PFSK-1 (cell line): ENCODE measurements around the gene IL26.

ENCODE experiments used
- FOXP2 ChIP-seq: optimal IDR thresholded peaks from 2 replicates; pipeline ENCODE3; 2011; ENCODE audit warnings: borderline replicate concordance, control low read depth, inconsistent platforms; ENCODE audit not compliant: insufficient read depth; ENCODE audit errors: extremely low read length, extremely low read depth
- POLR2AphosphoS5 ChIP-seq: IDR thresholded peaks from 2 replicates; pipeline ENCODE4 v1.6.1; 2012; ENCODE audit warnings: low read depth, mild to moderate bottlenecking, control low read depth, low read length, moderate library complexity
- REST ChIP-seq, 2 experiments: IDR thresholded peaks; 2 replicates each; pipeline versions ENCODE4 v1.6.1 to v1.8.0; 2011 to 2012; ENCODE audit warnings: low read depth in 2 of 2, low read length in 2 of 2, control low read depth in 1 of 2, inconsistent platforms in 1 of 2, mild to moderate bottlenecking in 1 of 2, moderate library complexity in 1 of 2; ENCODE audit not compliant: insufficient read depth in 1 of 2
- SIN3A ChIP-seq: IDR thresholded peaks from 2 replicates; pipeline ENCODE4 v1.6.1; 2012; ENCODE audit warnings: mild to moderate bottlenecking, low read length, moderate library complexity, borderline replicate concordance; ENCODE audit not compliant: insufficient read depth
- TAF1 ChIP-seq: IDR thresholded peaks from 2 replicates; pipeline ENCODE4 v1.6.1; 2012; ENCODE audit warnings: low read length, control low read depth, borderline replicate concordance; ENCODE audit not compliant: insufficient read depth

The IL26 gene

GRCh38 chr12:68267892-68268396 lies 42.3 kb upstream of the IL26 start:
- TF ChIP-seq POLR2AphosphoS5 = no peak
- no peak for TF ChIP-seq TAF1
- no peak for TF ChIP-seq REST (IDR thresholded peaks at IDR 0.05; ENCODE audit: insufficient read depth in 1 of 2, low read depth in 2 of 2, low read length in 2 of 2)
- TF ChIP-seq SIN3A = no peak
- no peak for TF ChIP-seq FOXP2

- TF ChIP-seq POLR2AphosphoS5 (no peak), SIN3A (no peak), FOXP2 (no peak), REST (IDR thresholded peaks at IDR 0.05; ENCODE audit: insufficient read depth in 1 of 2, low read depth in 2 of 2, low read length in 2 of 2) (no peak), TAF1 (no peak)
Observed at GRCh38 chr12:68264857-68265256, 39.2 kb upstream of the IL26 start.

DNA sequence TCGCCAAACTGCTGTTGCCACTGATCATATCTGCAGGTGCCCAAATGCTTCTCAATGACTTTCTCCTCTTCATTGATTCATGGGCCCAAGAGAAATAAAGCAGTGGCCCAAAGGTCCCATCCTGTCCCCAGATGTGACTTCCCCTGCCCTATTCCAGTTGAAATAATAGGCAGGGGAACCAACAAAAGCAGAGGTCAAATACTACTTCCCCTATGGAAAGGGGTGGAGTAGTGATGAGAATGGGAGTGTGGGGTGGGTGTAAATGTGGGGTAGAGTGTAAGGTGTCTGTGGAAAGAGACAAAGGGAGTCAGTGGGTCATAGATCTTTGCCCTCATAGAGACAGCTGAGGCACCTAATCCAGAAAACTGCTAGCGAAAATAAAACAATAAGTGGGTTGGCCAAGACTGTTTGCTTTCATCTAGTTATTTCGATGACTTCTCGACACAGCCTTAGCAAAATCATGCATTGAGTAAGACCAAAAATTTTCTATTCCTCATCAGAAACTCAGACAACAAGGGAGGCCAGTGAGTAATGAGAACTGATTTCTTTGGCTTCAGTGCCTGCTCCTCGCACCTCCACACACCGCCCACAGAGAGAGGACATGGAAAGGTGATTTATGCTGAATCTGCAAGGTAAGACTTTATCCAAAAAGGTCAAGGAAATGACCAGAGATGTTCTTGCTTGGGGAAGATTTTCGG lies 38.7 kb upstream of the IL26 start:
- TF ChIP-seq TAF1 (no peak), SIN3A (no peak), REST (IDR thresholded peaks at IDR 0.05; ENCODE audit: insufficient read depth in 1 of 2, low read depth in 2 of 2, low read length in 2 of 2) (no peak), FOXP2 (no peak), POLR2AphosphoS5 (no peak)

DNA sequence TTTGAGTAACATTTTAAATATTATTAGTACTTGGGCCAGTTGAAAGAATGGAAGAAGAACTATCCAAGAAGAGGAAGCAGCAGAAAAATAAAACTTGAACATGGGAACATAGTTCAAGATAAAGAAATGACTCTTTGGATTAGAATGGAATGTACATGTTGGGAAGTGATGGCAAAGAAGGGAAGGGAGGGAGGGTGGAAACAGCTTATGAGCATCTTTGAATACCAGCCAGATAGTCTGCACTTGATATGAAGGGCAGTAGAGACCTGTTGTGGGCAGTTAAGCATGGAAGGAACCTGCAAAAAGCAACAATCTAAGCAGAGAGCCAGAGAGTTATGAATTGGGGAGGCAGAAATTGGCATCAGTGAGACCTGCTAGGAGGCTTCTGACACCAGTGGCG lies 37.8 kb upstream of the IL26 start:
- TF ChIP-seq TAF1 = no peak
- TF ChIP-seq POLR2AphosphoS5 = no peak
- TF ChIP-seq FOXP2 = no peak
- no peak for TF ChIP-seq REST (IDR thresholded peaks at IDR 0.05; ENCODE audit: insufficient read depth in 1 of 2, low read depth in 2 of 2, low read length in 2 of 2)
- TF ChIP-seq SIN3A = no peak
